Gastroesophageal sphincter (tissue), 3 donors: ENCODE data around the gene LSM7.

Experiments used
- CTCF ChIP-seq, 4 experiments: fragments of 200-600 bp in 2 of 4; fragments of 450-650 bp in 2 of 4; sonication (generic) in 1 of 4; IDR thresholded peaks; one replicate each; pipeline ENCODE4 v1.5.1; 2017 to 2019; ENCODE audit warnings: antibody characterized with exemption in 4 of 4, mild to moderate bottlenecking in 2 of 4, moderate library complexity in 2 of 4
- EP300 ChIP-seq: sonication (generic); formaldehyde crosslinking; IDR thresholded peaks from one replicate; pipeline ENCODE4 v1.6.1; 2017; ENCODE audit warnings: antibody characterized with exemption, mild to moderate bottlenecking
- POLR2A ChIP-seq, 2 donors: fragments of 450-650 bp; IDR thresholded peaks; one replicate each; pipeline ENCODE4 v1.6.1; 2017; ENCODE audit warnings: antibody characterized with exemption in 2 of 2, mild to moderate bottlenecking in 2 of 2, moderate library complexity in 1 of 2
- POLR2AphosphoS5 ChIP-seq: sonication (generic); formaldehyde crosslinking; IDR thresholded peaks from one replicate; pipeline ENCODE4 v1.6.1; 2017; ENCODE audit warnings: antibody characterized with exemption

- TF ChIP-seq POLR2AphosphoS5 (no peak), POLR2A (IDR thresholded peaks at IDR 0.05) (no peak), CTCF (IDR thresholded peaks at IDR 0.05) (no peak), EP300 (no peak)
These were observed 25.1 kb downstream of the LSM7 start for GRCh38 chr19:2303211-2303798.
